ENCODE results near the gene TLK2.

DNA sequence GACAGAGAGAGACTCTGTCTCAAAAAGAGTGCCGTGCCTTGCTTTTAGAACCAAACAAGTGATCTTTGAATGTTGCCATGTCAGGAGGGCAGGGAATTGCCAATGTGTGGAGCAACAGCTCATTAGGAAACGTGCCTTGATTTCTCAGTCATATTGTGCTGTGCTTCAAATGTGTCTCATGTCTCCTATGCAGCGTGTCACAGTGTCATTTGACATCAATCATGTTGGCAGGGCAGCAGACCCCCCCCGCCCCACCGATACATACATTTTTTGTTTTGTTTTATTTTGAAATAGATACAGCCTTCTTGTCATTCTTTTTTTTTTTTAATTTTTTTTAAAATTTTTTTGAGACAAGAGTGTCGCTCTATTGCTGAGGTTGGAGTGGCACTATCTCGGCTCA lies 170.9 kb downstream of the TLK2 start:
- TF ChIP-seq CTCF (IDR thresholded peaks at IDR 0.05; ENCODE audit: low read depth, low read length) (no peak), MAX (IDR thresholded peaks at IDR 0.05; ENCODE audit: low read depth, low read length) (no peak), POLR2A (IDR thresholded peaks at IDR 0.05; ENCODE audit: extremely low read depth, insufficient read length) (no peak)

Data from NB4 (cell line).